GM13976 (cell line): ENCODE measurements around the gene IDH3A.
"Not testable (repeated sequence)": the region's sequence is repeated elsewhere in the genome, so short reads cannot be mapped to it uniquely, and the experiment has no call there.

Source experiments
- DNase-seq: peaks from one replicate; pipeline ENCODE4 v3.0.0; 2012; ENCODE audit warnings: low spot score
- in situ Hi-C: fragments of 300-500 bp; cut with MboI; formaldehyde crosslinking; loops from one replicate; pipeline ENCODE4 v1.12.0; 2022; ENCODE audit warnings: low sequenced_read_pairs, mixed read lengths, inconsistent platforms; ENCODE audit not compliant: unreplicated experiment
- TF ChIP-seq, protein P1 (sequence below): IDR thresholded peaks from 2 replicates; pipeline ENCODE4 v1.5.1; 2012; ENCODE audit warnings: borderline replicate concordance, mild to moderate bottlenecking; ENCODE audit not compliant: insufficient read depth; ENCODE audit errors: extremely low read depth, missing control alignments, control extremely low read depth

Gene IDH3A

GRCh38 chr15:78149805-78150751 lies 916 bp downstream of the IDH3A start:
- no peak for DNase-seq
- TF ChIP-seq, protein P1, sequence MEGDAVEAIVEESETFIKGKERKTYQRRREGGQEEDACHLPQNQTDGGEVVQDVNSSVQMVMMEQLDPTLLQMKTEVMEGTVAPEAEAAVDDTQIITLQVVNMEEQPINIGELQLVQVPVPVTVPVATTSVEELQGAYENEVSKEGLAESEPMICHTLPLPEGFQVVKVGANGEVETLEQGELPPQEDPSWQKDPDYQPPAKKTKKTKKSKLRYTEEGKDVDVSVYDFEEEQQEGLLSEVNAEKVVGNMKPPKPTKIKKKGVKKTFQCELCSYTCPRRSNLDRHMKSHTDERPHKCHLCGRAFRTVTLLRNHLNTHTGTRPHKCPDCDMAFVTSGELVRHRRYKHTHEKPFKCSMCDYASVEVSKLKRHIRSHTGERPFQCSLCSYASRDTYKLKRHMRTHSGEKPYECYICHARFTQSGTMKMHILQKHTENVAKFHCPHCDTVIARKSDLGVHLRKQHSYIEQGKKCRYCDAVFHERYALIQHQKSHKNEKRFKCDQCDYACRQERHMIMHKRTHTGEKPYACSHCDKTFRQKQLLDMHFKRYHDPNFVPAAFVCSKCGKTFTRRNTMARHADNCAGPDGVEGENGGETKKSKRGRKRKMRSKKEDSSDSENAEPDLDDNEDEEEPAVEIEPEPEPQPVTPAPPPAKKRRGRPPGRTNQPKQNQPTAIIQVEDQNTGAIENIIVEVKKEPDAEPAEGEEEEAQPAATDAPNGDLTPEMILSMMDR: no peak

DNA sequence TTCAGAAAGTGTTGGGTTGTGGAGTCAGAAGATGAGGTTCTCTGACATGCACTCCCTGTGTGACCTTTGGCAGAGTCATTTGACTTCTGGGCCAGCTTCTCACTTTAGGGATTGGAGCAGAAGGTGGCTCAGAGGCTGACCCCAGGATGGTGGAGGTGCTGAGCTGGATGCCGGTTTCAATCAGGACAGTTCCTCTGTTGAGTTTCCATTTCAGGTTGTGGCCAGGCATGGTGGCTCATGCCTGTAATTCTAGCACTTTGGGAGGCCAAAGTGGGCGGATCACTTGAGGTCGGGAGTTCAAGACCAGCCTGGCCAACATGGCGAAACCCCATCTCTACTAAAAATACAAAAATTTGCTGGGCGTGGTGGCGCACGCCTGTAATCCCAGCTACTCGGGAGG lies 1.9 kb downstream of the IDH3A start:
- in situ Hi-C loops, DNase-seq: not testable (repeated sequence)

More at GRCh38 chr15:78149805-78150751, 916 bp downstream of the IDH3A start:
- in situ Hi-C loops: no loop called here

DNA sequence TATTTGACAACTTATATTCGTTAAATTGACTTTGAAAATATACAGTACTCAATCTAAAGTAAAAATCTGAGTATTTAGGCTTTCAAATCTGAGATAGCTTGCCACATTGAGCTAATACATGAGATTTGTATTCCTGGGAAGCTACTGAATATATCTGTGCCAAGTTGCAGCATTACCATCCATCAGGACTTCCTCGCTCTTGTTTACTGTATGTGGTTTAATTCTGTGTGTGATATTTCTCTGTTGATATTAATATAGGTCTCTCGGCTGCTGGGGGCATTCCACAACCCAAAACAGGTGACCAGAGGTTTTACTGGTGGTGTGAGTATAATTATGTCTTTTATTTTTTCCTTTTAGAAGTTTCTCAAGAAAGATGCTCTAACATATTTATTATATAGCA lies 5.8 kb downstream of the IDH3A start:
- DNase-seq: no peak
- TF ChIP-seq, protein P1: no peak
- in situ Hi-C loops: no loop called here

- in situ Hi-C loops: no loop called here
- TF ChIP-seq, protein P1: no peak
- DNase-seq: no peak
These were observed 6.3 kb downstream of the IDH3A start for GRCh38 chr15:78155355-78155939.

DNA sequence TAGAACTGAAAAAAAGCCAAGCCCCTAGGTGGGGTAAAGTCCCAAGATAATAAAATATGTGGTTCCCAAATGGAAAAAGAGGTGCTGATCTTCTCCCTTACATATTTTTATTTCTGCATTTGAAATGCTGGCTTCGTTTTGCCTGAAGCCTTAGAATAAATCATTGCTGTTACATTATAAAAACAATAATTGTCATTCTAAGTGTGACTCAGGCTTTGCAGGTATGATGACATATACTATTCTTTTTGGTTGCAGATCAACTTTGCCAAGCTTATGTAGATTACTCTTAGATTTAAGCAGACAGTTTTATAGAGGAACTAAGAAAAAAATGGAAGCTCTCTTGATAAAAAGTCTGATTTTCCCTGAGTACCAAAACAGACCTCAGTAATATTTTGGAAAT lies 7.5 kb downstream of the IDH3A start:
- TF ChIP-seq, protein P1: no peak
- in situ Hi-C loops: no loop called here
- DNase-seq: no peak

DNA sequence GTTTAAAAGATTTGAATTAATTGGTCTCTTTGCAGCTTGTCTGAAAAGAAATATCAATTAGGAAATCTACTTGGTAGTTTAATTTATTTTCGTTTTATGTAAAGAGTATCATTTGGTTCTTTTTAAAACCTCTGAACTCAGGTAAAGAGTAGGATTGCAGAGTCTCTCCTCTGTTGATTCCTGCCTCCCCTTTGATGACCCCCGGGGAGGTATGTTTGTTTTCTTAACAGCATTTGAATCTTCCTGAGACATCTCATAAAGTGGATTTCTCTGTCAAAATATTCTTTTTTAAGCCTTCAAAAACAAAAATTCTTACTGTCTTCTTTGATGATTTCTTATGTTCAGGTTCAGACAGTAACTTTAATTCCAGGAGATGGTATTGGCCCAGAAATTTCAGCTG lies 8.0 kb downstream of the IDH3A start:
- in situ Hi-C loops: no loop called here
- TF ChIP-seq, protein P1: no peak
- no peak for DNase-seq

GRCh38 chr15:78159395-78159794 lies 10.2 kb downstream of the IDH3A start:
- no peak for DNase-seq
- TF ChIP-seq, protein P1: no peak
- in situ Hi-C loops: no loop called here
